ENCODE results near the gene PDE9A.

GRCh38 chr21:42649122-42650032 is 4.0 kb upstream of the PDE9A start:
- TF ChIP-seq TAF1 (IDR thresholded peaks at IDR 0.05; ENCODE audit: borderline replicate concordance, insufficient read depth, low read length): no peak
- TF ChIP-seq REST (IDR thresholded peaks at IDR 0.05; ENCODE audit: insufficient read depth in 1 of 2, low read depth in 2 of 2, low read length in 2 of 2): no peak
- no peak for TF ChIP-seq SIN3A (IDR thresholded peaks at IDR 0.05; ENCODE audit: borderline replicate concordance, insufficient read depth, low read length)
- no peak for TF ChIP-seq POLR2AphosphoS5 (IDR thresholded peaks at IDR 0.05; ENCODE audit: low read depth, low read length)
